MM.1S (cell line): ENCODE measurements around the gene SCN2A.

Experiments
- DNase-seq: peaks from one replicate; pipeline ENCODE4 v3.0.0-alpha.2; 2015
- H2AFZ ChIP-seq: fragments of 300-600 bp; sonication (generic); 2 replicates; pipeline ENCODE4 v1.6.0; 2016; ENCODE audit warnings: antibody characterized with exemption, low read length
- H3F3A ChIP-seq: fragments of 300-600 bp; sonication (generic); 2 replicates; pipeline ENCODE4 v1.6.1; 2016; ENCODE audit warnings: mild to moderate bottlenecking, antibody characterized with exemption, low read length, moderate library complexity, mixed read lengths; ENCODE audit not compliant: insufficient read depth
- H3K27ac ChIP-seq: fragments of 300-600 bp; sonication (generic); 2 replicates; pipeline ENCODE4 v1.5.1; 2016; ENCODE audit warnings: mild to moderate bottlenecking, low read length
- H3K27me3 ChIP-seq: fragments of 300-600 bp; sonication (generic); replicated peaks from 2 replicates; pipeline ENCODE4 v1.6.0; 2016; ENCODE audit warnings: low read length; ENCODE audit not compliant: insufficient read depth
- H3K36me3 ChIP-seq: fragments of 300-600 bp; sonication (generic); replicated peaks from 2 replicates; pipeline ENCODE4 v1.6.1; 2016; ENCODE audit warnings: mild to moderate bottlenecking, low read length, mixed read lengths; ENCODE audit not compliant: insufficient read depth
- H3K4me1 ChIP-seq: fragments of 300-600 bp; sonication (generic); 2 replicates; pipeline ENCODE4 v1.6.1; 2016; ENCODE audit warnings: low read length, mixed read lengths
- H3K4me2 ChIP-seq: fragments of 300-600 bp; sonication (generic); 2 replicates; pipeline ENCODE4 v1.6.0; 2016; ENCODE audit warnings: low read depth, low read length
- H3K4me3 ChIP-seq: fragments of 300-600 bp; sonication (generic); 2 replicates; pipeline ENCODE4 v1.5.1; 2016; ENCODE audit warnings: low read length, mixed read lengths
- H3K79me2 ChIP-seq: fragments of 300-600 bp; sonication (generic); 2 replicates; pipeline ENCODE4 v1.6.1; 2016; ENCODE audit warnings: mixed run types, low read length, mixed read lengths
- H3K9ac ChIP-seq: fragments of 300-600 bp; sonication (generic); 2 replicates; pipeline ENCODE4 v1.6.1; 2016; ENCODE audit warnings: low read length, mixed read lengths
- H3K9me2 ChIP-seq: fragments of 300-600 bp; sonication (generic); replicated peaks from 2 replicates; pipeline ENCODE4 v1.6.1; 2016; ENCODE audit warnings: mild to moderate bottlenecking, low read length, mixed read lengths; ENCODE audit not compliant: insufficient read depth
- H3K9me3 ChIP-seq: fragments of 300-600 bp; sonication (generic); replicated peaks from 2 replicates; pipeline ENCODE4 v1.6.1; 2016; ENCODE audit warnings: mild to moderate bottlenecking, low read length, mixed read lengths; ENCODE audit not compliant: insufficient read depth
- H4K20me1 ChIP-seq: fragments of 300-600 bp; sonication (generic); 2 replicates; pipeline ENCODE4 v1.6.1; 2016; ENCODE audit warnings: mild to moderate bottlenecking, low read length, moderate library complexity, mixed read lengths; ENCODE audit not compliant: insufficient read depth
- CTCF ChIP-seq: fragments of 300-600 bp; sonication (generic); IDR thresholded peaks from 2 replicates; pipeline ENCODE4 v1.5.1; 2016; ENCODE audit warnings: antibody characterized with exemption, low read length, mixed read lengths
- EZH2 ChIP-seq: fragments of 300-600 bp; sonication (generic); optimal IDR thresholded peaks from 2 replicates; pipeline ENCODE3; 2017; ENCODE audit warnings: low read depth, mild to moderate bottlenecking, antibody characterized with exemption, low read length, mixed read lengths
- EZH2phosphoT487 ChIP-seq: fragments of 300-600 bp; sonication (generic); IDR thresholded peaks from 2 replicates; pipeline ENCODE4 v1.6.1; 2018; ENCODE audit warnings: antibody characterized with exemption, low read length

The SCN2A gene

DNA sequence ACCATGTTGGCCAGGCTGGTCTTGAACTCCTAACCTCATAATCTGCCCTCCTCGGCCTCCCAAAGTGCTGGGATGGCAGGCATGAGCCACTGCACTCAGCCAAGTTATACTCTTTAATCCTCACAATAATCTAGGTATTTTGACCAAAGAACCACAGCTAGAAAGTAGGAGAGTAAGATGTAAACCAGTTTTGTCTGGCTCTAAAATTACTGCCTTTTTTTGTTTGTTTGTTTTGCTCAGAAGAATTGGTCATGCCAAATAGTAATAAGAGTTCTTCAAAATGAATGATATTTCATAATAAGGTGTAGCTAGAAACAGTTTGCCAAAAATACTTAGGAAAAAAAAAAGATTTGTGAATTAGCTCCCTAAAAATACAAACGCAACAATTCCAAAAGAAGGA, 36.7 kb downstream of the SCN2A start:
- no peak overlapping the region for H3K9ac ChIP-seq
- H3K4me1 ChIP-seq, result peaks cover 15% of the 10 kb centered on the region
- no peaks in the 10 kb centered on the region for H3K9me3 ChIP-seq
- DNase-seq, result no peak
- no peak overlapping the region for H2AFZ ChIP-seq
- H3K27me3 ChIP-seq, result no peaks in the 10 kb centered on the region
- no peak overlapping the region for H3K4me3 ChIP-seq
- peaks cover 4% of the 10 kb centered on the region; the same call in 1 of the 2 replicates for H3F3A ChIP-seq
- H3K27ac ChIP-seq, result no peak overlapping the region
- no peak overlapping the region for H3K4me2 ChIP-seq
- no peak for TF ChIP-seq CTCF
- no peak for TF ChIP-seq EZH2
- TF ChIP-seq EZH2phosphoT487, result no peak
- H3K79me2 ChIP-seq, result no peaks in the 10 kb centered on the region
- H3K36me3 ChIP-seq, result no peaks in the 10 kb centered on the region
- no peaks in the 10 kb centered on the region for H4K20me1 ChIP-seq
- H3K9me2 ChIP-seq, result no peaks in the 10 kb centered on the region

- H3K4me2 ChIP-seq, result no peak overlapping the region
- no peak overlapping the region for H2AFZ ChIP-seq
- no peak overlapping the region for H3K27ac ChIP-seq
- no peak for DNase-seq
- H3K27me3 ChIP-seq, result no peaks in the 10 kb centered on the region
- peaks cover 15% of the 10 kb centered on the region for H3K4me1 ChIP-seq
- H4K20me1 ChIP-seq, result no peaks in the 10 kb centered on the region
- no peaks in the 10 kb centered on the region for H3K9me3 ChIP-seq
- no peaks in the 10 kb centered on the region for H3K9me2 ChIP-seq
- no peak overlapping the region for H3K9ac ChIP-seq
- H3K4me3 ChIP-seq, result no peak overlapping the region
- peaks cover 4% of the 10 kb centered on the region; the same call in 1 of the 2 replicates for H3F3A ChIP-seq
- TF ChIP-seq EZH2phosphoT487, result no peak
- TF ChIP-seq EZH2, result no peak
- TF ChIP-seq CTCF, result no peak
- no peaks in the 10 kb centered on the region for H3K79me2 ChIP-seq
- no peaks in the 10 kb centered on the region for H3K36me3 ChIP-seq
Measured at GRCh38 chr2:165277295-165277694, 38.1 kb downstream of the SCN2A start.

GRCh38 chr2:165277860-165278656, 38.8 kb downstream of the SCN2A start:
- Histone ChIP-seq H3K9ac (no peak overlapping the region), H2AFZ (no peak overlapping the region), H3K9me2 (no peaks in the 10 kb centered on the region), H3K36me3 (no peaks in the 10 kb centered on the region), H3K9me3 (no peaks in the 10 kb centered on the region), H3K27me3 (no peaks in the 10 kb centered on the region), H3K27ac (no peak overlapping the region), H3K79me2 (no peaks in the 10 kb centered on the region), H4K20me1 (no peaks in the 10 kb centered on the region), H3K4me1 (peaks cover 15% of the 10 kb centered on the region), H3F3A (peaks cover 4% of the 10 kb centered on the region; the same call in 1 of the 2 replicates), H3K4me2 (no peak overlapping the region), H3K4me3 (no peak overlapping the region)
- TF ChIP-seq CTCF, result no peak
- no peak for TF ChIP-seq EZH2phosphoT487
- no peak for TF ChIP-seq EZH2
- DNase-seq, result peak; percentile 23
